ENCODE measurements around the gene ATP9B. TPM values are rescaled to one million over a fixed set of nuclear protein-coding genes. Genes with fewer than 3 reads are reported as not detected.

Gene ATP9B
- total RNA-seq, 1 donor from 2014 or later = 12.6 TPM

GRCh38 chr18:79402209-79402576 is 333.0 kb downstream of the ATP9B start:
- no peaks in the 10 kb centered on the region for H3K36me3 ChIP-seq (ENCODE audit: insufficient read depth, low read length)
- H3K27me3 Mint-ChIP-seq (ENCODE audit: low read depth, unreplicated experiment) = peaks cover 5% of the 10 kb centered on the region
- peaks cover 3% of the 10 kb centered on the region for H3K4me1 ChIP-seq (ENCODE audit: insufficient read depth, low read length)
- H3K9ac ChIP-seq (ENCODE audit: low read length) = no peak overlapping the region
- H2AFZ ChIP-seq (ENCODE audit: low read depth, low read length) = no peak overlapping the region
- H3K4me2 ChIP-seq (ENCODE audit: low read length) = no peak overlapping the region
- H3K36me3 Mint-ChIP-seq (ENCODE audit: low read depth, unreplicated experiment) = peaks cover 3% of the 10 kb centered on the region
- peaks cover 34% of the 10 kb centered on the region for H3K27me3 ChIP-seq (ENCODE audit: insufficient read depth, low read length)
- no peaks in the 10 kb centered on the region for H4K20me1 ChIP-seq (ENCODE audit: insufficient read depth, low read length)
- TF ChIP-seq CTCF (IDR thresholded peaks at IDR 0.05; ENCODE audit: insufficient read depth, low read depth, low read length) = no peak
- TF ChIP-seq EZH2 (IDR thresholded peaks at IDR 0.05; ENCODE audit: insufficient read depth, low read length) = no peak
- H3K27ac ChIP-seq (ENCODE audit: low read depth, low read length) = no peak overlapping the region
- no peak overlapping the region for H3K27ac Mint-ChIP-seq (ENCODE audit: unreplicated experiment)
- no peak overlapping the region for H3K4me3 ChIP-seq (ENCODE audit: insufficient read depth, low read depth, low read length)
- FAIRE-seq (no peak), DNase-seq (ENCODE audit: low read depth) (no peak)
- no peaks in the 10 kb centered on the region for H3K9me3 ChIP-seq (ENCODE audit: insufficient read depth, low read depth, low read length)
- no peaks in the 10 kb centered on the region for H3K9me3 Mint-ChIP-seq (ENCODE audit: unreplicated experiment)
- no peaks in the 10 kb centered on the region for H3K79me2 ChIP-seq (ENCODE audit: insufficient read depth, low read length)
- H3K4me3 Mint-ChIP-seq (ENCODE audit: unreplicated experiment) = no peak overlapping the region
- peaks cover 5% of the 10 kb centered on the region for H3K4me1 Mint-ChIP-seq (ENCODE audit: low read depth, unreplicated experiment)

GRCh38 chr18:79402977-79403722 is 334.0 kb downstream of the ATP9B start:
- no peak overlapping the region for H3K27ac Mint-ChIP-seq (ENCODE audit: unreplicated experiment)
- DNase-seq (ENCODE audit: low read depth) (no peak), FAIRE-seq (no peak)
- Histone ChIP-seq H3K36me3 (ENCODE audit: insufficient read depth, low read length) (no peaks in the 10 kb centered on the region), H3K4me1 (ENCODE audit: insufficient read depth, low read length) (peaks cover 3% of the 10 kb centered on the region), H3K9me3 (ENCODE audit: insufficient read depth, low read depth, low read length) (no peaks in the 10 kb centered on the region), H3K9ac (ENCODE audit: low read length) (no peak overlapping the region), H4K20me1 (ENCODE audit: insufficient read depth, low read length) (no peaks in the 10 kb centered on the region), H3K27me3 (ENCODE audit: insufficient read depth, low read length) (peaks cover 24% of the 10 kb centered on the region), H2AFZ (ENCODE audit: low read depth, low read length) (no peak overlapping the region), H3K79me2 (ENCODE audit: insufficient read depth, low read length) (no peaks in the 10 kb centered on the region), H3K4me3 (ENCODE audit: insufficient read depth, low read depth, low read length) (no peak overlapping the region), H3K27ac (ENCODE audit: low read depth, low read length) (no peak overlapping the region), H3K4me2 (ENCODE audit: low read length) (peak overlapping the region; percentile 41)
- peaks cover 3% of the 10 kb centered on the region for H3K36me3 Mint-ChIP-seq (ENCODE audit: low read depth, unreplicated experiment)
- H3K27me3 Mint-ChIP-seq (ENCODE audit: low read depth, unreplicated experiment) = no peaks in the 10 kb centered on the region
- TF ChIP-seq CTCF (IDR thresholded peaks at IDR 0.05; ENCODE audit: insufficient read depth, low read depth, low read length) (no peak), EZH2 (IDR thresholded peaks at IDR 0.05; ENCODE audit: insufficient read depth, low read length) (no peak)
- H3K4me3 Mint-ChIP-seq (ENCODE audit: unreplicated experiment) = no peak overlapping the region
- no peaks in the 10 kb centered on the region for H3K9me3 Mint-ChIP-seq (ENCODE audit: unreplicated experiment)
- peaks cover 5% of the 10 kb centered on the region for H3K4me1 Mint-ChIP-seq (ENCODE audit: low read depth, unreplicated experiment)

All from astrocyte (in vitro differentiated cells and primary cell).